Renal pelvis (tissue), 4 donors: ENCODE results near the gene RERE. TPM values are rescaled to one million over a fixed set of nuclear protein-coding genes. Genes with fewer than 3 reads are reported as not detected.
"Not testable (repeated sequence)": the region's sequence is repeated elsewhere in the genome, so short reads cannot be mapped to it uniquely, and the experiment has no call there.

Experiments
- DNase-seq: peaks from one replicate; pipeline ENCODE4 v3.0.0-alpha.2; 2013
- polyA plus RNA-seq, 3 donors: library from polyadenylated mRNA; unstranded; fragments of 120-200 nt; gene quantifications; one replicate each; pipeline ENCODE4 v1.2.1, GENCODE V29; 2013; ENCODE audit not compliant: insufficient read length in 3 of 3

The RERE gene
- polyA plus RNA-seq, 3 donors, result 142 to 161 (median 146) TPM

GRCh38 chr1:8754247-8754650, 63.2 kb downstream of the RERE start:
- no peak for DNase-seq

GRCh38 chr1:8753736-8754135, 63.7 kb downstream of the RERE start:
- no peak for DNase-seq

DNA sequence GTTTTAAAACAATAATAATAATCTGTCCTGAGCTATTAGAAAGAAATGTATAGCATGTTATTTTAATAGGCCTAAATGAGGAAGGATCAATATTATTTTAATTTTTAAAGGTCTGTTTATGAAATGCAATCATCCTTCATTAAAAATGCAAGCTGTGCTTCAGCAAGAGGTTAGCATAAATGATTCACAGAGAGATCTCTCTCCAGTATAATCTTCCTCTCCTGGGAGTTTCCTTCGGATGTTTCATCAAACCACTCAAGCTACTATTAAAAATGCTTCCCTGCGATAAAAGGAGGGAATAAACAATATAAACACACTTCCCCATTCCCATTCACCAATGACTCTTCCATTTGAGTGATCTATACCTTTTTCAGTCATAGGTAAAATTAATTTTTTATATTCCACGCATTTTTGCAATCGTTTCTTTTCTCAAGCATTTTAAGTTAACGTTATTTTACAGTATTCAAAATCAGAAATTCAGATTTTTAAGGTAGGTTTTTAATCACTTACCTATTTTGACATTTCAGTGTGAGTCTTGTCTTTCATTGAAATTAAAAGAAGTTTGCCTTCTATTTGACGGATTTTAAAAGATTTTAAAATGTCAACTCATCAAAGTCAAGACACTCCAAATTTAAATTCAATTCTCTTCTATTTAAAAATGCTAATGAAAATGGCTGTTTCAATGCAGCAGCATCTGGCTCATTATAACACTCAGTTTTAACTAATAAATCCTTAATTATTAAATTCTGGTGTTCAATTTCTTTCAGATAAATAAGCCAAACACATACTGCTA, 64.3 kb downstream of the RERE start:
- no peak for DNase-seq

DNA sequence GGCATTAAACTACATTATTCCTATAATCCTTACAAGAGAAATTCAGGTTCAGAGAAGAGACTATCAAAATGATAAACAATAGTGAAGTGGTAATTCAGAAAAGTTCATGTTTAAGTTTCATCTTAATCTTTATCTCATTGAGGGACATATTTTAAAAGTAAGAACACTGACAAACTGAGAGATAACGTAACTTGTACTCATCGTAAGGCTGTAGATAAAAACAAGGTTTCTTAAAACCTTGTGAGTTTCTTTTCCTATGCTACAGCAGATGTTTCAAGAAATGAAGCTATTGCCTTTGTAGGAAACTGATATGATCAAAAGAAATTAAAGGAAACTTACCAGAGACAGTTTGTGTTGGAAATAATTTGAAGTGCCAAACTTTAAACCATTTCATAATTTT, 65.0 kb downstream of the RERE start:
- no peak for DNase-seq

DNA sequence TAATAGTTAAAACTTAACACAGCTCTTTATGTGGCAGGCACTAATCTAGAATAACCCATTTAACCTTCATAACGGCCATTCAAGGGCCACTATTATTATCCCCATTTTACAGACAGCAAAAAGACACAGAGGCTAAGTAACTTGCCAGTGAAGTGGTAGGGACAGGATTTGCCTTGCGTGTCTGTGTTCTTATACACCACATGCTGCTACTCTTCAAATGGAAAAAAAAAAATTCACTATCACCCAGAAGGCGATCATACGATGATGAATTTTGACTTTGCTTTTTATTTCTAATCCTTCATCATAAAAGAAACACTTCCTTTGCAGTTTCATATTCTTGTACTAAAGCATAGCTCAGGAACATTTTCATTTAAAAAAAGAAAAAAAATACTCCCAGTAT, 65.5 kb downstream of the RERE start:
- no peak for DNase-seq

DNA sequence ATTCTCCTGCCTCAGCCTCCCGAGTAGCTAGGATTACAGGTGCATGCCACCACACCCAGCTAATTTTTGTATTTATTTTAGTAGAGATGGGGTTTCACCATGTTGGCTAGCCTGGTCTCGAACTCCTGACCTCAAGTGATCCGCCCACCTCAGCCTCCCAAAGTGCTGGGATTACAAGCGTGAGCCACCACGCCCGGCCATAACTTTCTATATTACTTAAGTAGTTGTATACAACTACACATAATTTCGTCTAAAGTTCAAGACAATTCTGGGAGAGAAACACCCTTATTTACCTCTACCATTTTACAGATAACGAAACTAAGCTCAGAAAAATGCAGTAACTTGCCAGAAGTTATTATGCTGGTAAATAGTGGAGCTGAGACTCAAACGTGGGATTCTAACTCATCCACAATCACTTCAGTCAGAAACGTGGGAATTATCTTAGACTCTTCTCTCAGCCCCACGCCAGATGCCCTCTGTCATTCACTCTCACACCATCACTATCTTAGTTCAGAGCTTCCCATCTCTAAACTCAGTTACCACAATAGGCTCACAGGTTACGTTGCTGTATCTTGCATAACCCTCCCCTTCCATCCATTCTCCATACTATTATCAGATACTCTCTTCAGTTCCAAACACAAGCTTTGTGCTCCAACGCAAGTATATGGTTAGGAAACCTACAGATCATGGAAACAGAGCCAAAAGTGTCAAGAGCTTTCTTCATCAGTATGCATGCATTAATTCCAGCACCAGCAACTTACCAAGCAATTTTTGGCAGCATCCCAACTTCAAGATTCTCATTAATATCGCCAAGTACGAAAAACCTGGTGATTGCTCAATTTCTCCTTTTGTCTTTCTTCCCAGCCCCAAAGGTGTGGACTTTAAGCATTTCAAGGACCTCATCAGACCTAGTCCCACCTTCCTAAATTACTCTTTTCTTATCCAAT, 69.3 kb downstream of the RERE start:
- no peak for DNase-seq

GRCh38 chr1:8746554-8746953, 70.9 kb downstream of the RERE start:
- no peak for DNase-seq

GRCh38 chr1:8745749-8746390, 71.6 kb downstream of the RERE start:
- no peak for DNase-seq

GRCh38 chr1:8745346-8745745, 72.1 kb downstream of the RERE start:
- DNase-seq, result no peak

DNA sequence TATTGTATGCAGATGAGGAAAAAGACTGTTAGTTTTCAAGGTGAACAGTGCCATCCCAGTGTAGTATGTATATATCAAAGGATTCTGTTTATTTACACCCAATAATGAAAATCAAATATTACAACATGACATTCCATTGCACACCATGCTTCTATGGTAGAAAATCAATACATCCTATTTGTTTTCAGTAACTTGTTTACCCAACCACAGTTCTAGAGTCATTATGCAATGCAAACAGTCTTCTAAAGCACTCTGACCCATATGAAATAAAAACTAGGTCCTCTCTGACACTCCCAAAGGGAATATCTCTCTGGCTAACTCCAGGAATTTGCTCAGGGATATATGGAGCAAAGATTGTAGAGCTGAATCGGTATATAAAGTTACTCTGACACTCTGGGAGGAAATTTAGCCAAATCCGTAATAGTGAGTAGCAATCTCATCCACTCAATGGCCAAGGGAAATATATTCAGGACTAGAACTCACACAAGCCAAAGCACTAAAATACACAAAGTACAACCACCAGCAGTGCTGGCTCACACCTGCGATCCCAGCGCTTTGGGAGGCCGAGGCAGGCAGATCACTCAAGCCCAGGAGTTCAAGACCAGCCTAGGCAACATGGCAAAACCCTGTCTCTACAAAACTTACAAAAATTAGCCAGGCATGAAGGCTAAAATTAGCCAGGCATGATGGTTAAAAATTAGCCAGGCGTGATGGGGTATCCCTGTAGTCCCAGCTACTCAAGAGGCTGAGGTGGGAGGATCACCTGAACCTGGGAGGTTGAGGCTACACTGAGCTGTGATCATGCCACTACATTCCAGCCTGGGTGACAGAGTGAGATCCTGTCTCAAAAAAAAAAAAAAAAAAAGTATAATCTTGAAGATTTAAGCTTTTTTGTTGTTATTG, 75.2 kb downstream of the RERE start:
- DNase-seq, result no peak

GRCh38 chr1:8740034-8740449, 77.4 kb downstream of the RERE start:
- no peak for DNase-seq

- DNase-seq, result no peak
These were observed 78.1 kb downstream of the RERE start for GRCh38 chr1:8739377-8739776.

DNA sequence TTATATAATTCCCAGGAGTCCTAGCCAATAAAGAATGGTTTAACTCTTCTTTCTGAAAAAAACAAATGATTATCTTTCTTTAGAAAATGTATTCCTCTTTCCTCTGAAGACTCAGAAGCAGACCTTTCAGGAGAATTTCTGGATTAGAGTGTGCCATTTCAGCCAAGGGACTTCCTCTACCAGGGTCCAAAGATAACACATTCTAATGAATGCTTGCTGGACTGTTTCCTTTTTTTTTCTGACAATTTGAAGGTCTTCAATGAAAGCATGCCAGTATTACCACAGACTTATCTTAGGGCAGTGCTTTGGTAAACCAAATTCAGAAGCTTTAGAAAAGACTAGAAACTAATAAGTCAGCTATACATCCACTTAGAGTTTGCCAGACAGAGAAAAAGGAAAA, 80.5 kb downstream of the RERE start:
- DNase-seq, result no peak

- DNase-seq, result peak; percentile 48
These were observed 84.0 kb downstream of the RERE start for GRCh38 chr1:8733484-8733883.

GRCh38 chr1:8731162-8731561, 86.3 kb downstream of the RERE start:
- DNase-seq, result no peak

- no peak for DNase-seq
These were observed 89.0 kb downstream of the RERE start for GRCh38 chr1:8728464-8728863.

- DNase-seq, result no peak
These were observed 89.6 kb downstream of the RERE start for GRCh38 chr1:8727809-8728213.

- DNase-seq, result not testable (repeated sequence)
These were observed 90.1 kb downstream of the RERE start for GRCh38 chr1:8727316-8727715.

GRCh38 chr1:8726801-8727186, 90.6 kb downstream of the RERE start:
- DNase-seq, result not testable (repeated sequence)

GRCh38 chr1:8723010-8723409, 94.4 kb downstream of the RERE start:
- DNase-seq, result no peak

DNA sequence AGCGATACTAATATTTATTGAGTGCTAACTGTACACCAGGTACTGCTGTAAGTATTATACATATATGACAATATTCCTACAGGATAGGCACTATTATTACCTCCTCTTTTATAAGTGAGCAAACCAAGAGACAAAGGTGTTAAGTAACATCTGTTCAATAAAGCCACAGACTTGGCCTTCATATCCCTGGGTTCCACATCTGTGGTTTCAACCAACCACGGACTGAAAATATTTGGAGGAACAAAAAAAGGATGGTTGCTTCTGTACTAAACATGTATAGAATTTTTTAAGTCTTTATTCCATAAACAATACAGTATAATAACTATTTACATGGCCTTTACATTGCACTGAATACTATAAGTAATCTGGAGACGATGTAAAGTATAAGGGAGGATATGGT, 95.1 kb downstream of the RERE start:
- no peak for DNase-seq
